Choroid plexus epithelial cell (primary cell): Measurements from ENCODE around the gene CD33.
"Not testable (repeated sequence)": the region's sequence is repeated elsewhere in the genome, so short reads cannot be mapped to it uniquely, and the experiment has no call there.

ENCODE experiments used
- DNase-seq: peaks from one replicate; pipeline ENCODE4 v3.0.0-alpha.2; 2010; ENCODE audit warnings: low read depth
- H3K4me3 ChIP-seq: 2 replicates; pipeline ENCODE4 v1.5.1; 2011; ENCODE audit warnings: low read depth, mild to moderate bottlenecking, control low read depth, low read length, moderate library complexity
- CTCF ChIP-seq: conservative IDR thresholded peaks from 2 replicates; pipeline ENCODE4 v1.5.1; 2011; ENCODE audit warnings: low read depth, mild to moderate bottlenecking, control low read depth, inconsistent platforms, low read length, moderate library complexity

The CD33 gene

DNA sequence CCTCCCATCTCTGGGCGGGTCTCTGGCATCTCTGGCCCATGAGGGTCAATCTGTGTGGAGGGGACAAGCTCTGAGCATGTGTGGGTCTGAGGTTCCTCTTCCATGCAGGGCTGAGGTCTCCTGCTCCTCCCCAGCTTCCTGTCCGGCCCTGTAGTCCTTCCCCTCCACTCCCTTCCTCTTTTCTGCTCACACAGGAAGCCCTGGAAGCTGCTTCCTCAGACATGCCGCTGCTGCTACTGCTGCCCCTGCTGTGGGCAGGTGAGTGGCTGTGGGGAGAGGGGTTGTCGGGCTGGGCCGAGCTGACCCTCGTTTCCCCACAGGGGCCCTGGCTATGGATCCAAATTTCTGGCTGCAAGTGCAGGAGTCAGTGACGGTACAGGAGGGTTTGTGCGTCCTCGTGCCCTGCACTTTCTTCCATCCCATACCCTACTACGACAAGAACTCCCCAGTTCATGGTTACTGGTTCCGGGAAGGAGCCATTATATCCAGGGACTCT, at the start of gene CD33:
CD33 (plus strand) TSS at position 183 of the 496 bp plus-strand sequence; CDS start at position 222, 39 bp downstream.
- DNase-seq, H3K4me3 ChIP-seq: not testable (repeated sequence)

DNA sequence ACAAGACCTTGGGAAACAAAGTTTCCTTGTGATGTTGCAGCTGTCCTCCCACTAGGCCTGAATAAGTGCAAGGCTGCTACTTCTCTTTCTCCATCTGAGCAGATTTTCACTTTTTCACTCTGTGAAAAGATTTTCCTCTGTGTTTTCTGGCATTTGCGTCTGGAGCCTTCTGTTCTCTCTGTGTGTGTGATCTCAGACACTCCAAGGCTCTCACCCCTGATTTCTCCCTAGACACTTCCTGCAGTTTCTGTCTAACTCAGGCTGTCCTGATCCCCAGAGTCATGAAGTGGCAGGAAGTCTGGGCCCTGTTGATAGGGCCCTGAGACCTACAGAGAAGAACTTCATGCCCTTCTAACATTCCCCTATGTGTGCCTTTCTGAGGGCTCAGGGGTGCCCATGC, 45.6 kb upstream of the CD33 start:
- H3K4me3 ChIP-seq: no peak overlapping the region
- TF ChIP-seq CTCF: no peak
- DNase-seq: no peak

- TF ChIP-seq CTCF: no peak
- no peak overlapping the region for H3K4me3 ChIP-seq
- DNase-seq: no peak
These were observed 43.4 kb upstream of the CD33 start for GRCh38 chr19:51181377-51181912.

DNA sequence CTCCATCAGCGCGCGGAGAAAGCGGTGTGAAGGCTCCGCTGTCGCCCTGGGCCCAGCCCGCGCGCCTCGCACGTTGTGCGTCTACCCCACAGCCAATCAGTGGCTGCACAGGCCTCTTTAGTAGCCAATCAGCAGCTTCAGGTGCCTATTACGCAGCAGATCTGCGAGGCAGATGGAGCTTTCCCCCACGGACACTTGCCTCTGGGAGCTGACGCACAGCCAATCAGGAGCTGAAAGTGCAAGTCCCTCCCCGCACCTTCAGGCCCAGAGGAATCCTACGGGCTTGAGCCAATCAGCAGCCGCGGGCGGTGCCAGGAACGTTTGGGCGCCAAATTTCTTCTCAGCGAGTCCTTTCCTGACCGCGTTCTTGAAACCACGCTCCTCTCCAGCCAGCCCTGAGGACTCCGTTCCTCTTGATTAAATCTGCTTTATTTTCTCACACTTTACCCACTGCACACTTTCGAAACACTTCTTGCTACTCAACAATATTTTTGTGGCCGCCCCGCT, 42.9 kb upstream of the CD33 start:
- no peak for TF ChIP-seq CTCF

GRCh38 chr19:51183629-51184028, 41.3 kb upstream of the CD33 start:
- no peak for DNase-seq
- no peak overlapping the region for H3K4me3 ChIP-seq
- no peak for TF ChIP-seq CTCF

More for the DNA sequence above, 42.9 kb upstream of the CD33 start:
- no peak overlapping the region for H3K4me3 ChIP-seq
- DNase-seq: peak; percentile 14

DNA sequence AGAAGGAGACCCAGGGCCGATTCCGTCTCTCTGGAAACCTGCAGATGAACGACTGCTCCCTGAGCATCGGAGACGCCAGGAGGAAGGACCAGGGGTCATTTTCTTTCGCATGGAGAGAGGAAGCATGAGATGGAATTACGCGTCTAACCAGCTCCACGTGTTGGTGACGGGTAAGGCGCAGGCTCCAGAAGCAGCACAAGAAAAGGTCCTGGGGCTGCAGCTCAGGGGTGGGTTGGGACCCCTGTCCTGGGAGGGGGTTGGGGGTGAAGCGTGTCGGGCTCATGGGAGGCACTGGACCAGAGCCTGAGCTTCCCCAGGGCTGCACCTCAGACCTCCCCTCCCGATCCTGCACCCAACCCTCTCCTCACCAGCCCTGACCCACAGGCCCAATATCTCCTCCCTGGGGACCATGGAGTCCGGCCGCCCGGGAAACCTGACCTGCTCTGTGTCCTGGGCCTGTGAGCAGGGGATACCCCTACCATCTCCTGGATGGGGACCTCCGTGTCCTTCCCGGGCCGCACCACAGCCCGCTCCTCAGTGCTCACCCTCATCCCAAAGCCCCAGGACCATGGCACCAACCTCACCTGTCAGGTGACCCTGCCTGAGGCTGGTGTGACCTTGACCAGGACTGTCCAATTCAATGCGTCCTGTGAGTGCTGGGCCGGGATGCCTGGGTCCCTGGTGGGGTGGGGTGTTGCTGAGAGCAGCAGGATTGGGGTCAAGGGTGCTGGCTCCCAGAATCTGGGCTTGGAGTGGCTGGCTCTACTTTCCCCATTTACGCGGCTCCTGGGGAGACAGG, 39.6 kb upstream of the CD33 start:
- H3K4me3 ChIP-seq: no peak overlapping the region
- no peak for DNase-seq
- TF ChIP-seq CTCF: no peak

GRCh38 chr19:51185868-51186215, 39.0 kb upstream of the CD33 start:
- DNase-seq: no peak
- no peak overlapping the region for H3K4me3 ChIP-seq
- no peak for TF ChIP-seq CTCF
